Mesangial cell (primary cell): ENCODE data around the gene DEPDC5. TPM values are rescaled to one million over a fixed set of nuclear protein-coding genes. Genes with fewer than 3 reads are reported as not detected.

Experiments
- total RNA-seq: library from RNA; depleted of rRNA; stranded (reverse); fragments of >200 nt; gene quantifications from 2 replicates; pipeline ENCODE4 v1.2.3, GENCODE V29; 2015

The DEPDC5 gene
- total RNA-seq: 8.1 and 9.5 TPM in 2 replicates

DNA sequence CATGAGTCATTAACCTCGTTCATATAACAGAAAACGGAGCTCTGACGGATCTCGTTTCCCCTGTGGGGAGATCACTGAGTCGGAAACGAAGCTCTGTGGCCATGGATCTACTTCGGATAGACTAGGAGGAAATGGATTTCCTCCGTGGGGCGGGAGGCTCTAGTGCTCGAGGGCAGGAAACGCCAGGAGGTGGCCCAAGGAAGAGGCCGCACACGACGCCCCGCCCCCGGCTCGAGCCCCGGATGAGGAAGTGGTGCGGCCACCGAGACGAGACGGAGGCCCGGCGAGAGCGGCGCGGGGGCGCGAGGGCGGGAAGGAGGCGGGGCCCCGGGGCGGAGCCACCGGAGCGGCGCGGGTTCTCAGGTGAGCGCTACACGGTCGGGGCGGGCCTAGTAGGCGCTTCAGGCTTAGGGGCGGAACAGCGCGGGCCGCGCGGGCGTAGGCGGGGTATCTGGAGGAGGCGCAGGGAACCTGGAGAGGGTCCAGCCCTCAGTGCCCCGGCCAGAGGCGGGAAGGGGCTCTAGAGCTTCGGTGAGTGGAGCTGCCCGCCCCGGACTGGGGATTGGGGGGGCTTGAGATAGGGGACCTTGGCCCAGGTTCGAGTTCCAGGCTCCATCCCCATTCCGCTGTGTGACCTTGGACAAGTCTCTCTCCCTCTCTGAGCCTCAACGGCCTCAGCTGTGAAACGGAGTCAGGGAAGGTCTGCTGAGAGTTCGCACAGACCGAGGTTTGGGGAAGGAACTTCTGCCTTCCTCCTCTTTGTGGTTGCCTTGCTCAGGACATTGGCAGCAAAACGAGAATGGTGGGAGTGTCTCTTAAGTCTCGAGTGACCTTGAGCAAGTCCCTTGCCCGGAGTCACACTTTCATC, at the start of gene DEPDC5:
DEPDC5 (plus strand) TSS at position 386 of the 868 bp plus-strand sequence. CDS start 903 bp downstream, outside the sequence.

DNA sequence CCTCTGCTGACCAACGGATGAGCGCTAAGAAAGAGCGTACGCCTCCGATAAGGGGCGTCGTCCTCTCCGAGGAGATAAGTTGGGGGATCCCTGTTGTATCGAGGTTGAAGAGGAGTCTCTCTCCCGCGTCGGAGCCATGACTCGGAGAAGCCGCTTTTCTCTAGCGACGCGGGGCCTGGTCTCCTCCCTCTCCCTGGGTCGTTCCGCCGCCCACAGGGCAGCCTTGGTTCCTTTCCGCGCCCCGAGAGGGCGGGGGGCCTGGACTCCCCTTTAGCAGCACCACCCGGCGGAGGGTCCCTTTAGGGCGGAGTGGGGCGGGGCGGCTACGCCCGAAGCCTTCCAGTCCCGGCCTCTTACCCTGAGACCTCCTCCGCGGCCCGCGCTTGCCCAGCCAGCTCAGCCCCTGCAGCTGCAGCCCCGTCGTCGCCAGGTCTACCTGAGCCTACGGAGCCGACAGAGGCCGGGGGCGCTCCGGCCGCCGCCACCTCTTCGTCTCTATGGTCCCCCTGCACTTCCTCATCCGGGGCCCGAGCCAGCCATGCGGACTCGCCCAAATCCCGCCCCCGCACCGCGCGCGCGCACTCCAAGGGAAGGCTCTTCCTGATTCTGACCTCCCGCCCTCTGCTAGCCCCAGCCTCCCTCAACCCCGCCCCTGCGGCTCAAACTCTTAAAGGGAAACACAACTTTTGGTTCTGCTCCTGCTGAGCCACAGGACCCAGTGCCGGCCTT, 4.0 kb upstream of the DEPDC5 start, which contains the start of gene PRR14L:
PRR14L (minus strand) TSS at position 497 of the 729 bp plus-strand sequence. CDS start 11,272 bp downstream, outside the sequence.

DNA sequence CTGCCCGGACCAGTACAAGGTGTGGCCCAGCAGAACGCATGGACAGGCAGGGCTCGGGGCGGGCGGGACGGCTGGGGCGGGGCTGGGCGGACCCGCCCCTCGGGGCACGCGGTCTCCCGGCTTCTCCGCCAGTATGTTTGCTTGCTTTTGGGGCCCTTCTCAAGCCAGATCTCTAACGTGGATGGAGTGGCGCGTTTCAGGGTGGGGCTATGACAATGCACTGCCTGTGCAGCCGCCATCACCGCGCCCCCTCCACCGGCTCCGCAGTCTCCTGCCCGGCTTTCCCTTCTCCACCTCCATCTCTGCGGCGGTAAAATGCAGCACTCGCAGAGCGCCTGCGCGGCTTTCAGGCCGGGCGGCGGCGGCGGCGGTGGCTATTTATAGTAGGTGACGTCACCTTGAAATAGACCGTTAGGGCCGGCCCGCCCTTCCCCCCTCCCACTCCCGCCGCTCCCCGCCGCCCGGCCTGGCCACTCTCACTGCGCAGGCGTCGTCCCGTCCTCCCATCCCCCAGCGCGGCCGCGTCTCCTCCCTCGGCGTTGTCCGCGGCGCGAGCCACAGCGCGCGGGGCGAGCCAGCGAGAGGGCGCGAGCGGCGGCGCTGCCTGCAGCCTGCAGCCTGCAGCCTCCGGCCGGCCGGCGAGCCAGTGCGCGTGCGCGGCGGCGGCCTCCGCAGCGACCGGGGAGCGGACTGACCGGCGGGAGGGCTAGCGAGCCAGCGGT, 190.3 kb downstream of the DEPDC5 start, which contains the start of gene YWHAH:
YWHAH (plus strand) TSS at position 558 of the 722 bp plus-strand sequence. CDS start 199 bp downstream, outside the sequence.

Other genes starting within 250 kb of the DEPDC5 start
- 57.8 and 58.5 TPM in 2 replicates for gene PISD, start 91.8 kb upstream of the DEPDC5 start, total RNA-seq
- gene PRR14L, start 3.9 kb upstream of the DEPDC5 start, total RNA-seq: 17.4 and 19.9 TPM in 2 replicates
- 98.2 and 204 TPM in 2 replicates for gene YWHAH, start 190.5 kb downstream of the DEPDC5 start, total RNA-seq